HG02840 (cell line): ENCODE measurements around the gene PDCD7.
"Not testable (repeated sequence)": the region's sequence is repeated elsewhere in the genome, so short reads cannot be mapped to it uniquely, and the experiment has no call there.

Experiments
- ATAC-seq: cut with Tn5 transposase; IDR thresholded peaks from one replicate; pipeline ENCODE4 v1.9.1; 2021; ENCODE audit warnings: mild to moderate bottlenecking, moderate library complexity, moderate number of reproducible peaks; ENCODE audit not compliant: unreplicated experiment, low FRiP score

The PDCD7 gene

GRCh38 chr15:65076486-65077290 is 56.9 kb downstream of the PDCD7 start, which contains the start of gene KBTBD13:
Gene KBTBD13 (plus strand): TSS chr15:65076746. CDS start chr15:65076816, 70 bp downstream.
- ATAC-seq, result no peak

- ATAC-seq, result not testable (repeated sequence)
Observed at GRCh38 chr15:65075607-65076395, 57.8 kb downstream of the PDCD7 start.

DNA sequence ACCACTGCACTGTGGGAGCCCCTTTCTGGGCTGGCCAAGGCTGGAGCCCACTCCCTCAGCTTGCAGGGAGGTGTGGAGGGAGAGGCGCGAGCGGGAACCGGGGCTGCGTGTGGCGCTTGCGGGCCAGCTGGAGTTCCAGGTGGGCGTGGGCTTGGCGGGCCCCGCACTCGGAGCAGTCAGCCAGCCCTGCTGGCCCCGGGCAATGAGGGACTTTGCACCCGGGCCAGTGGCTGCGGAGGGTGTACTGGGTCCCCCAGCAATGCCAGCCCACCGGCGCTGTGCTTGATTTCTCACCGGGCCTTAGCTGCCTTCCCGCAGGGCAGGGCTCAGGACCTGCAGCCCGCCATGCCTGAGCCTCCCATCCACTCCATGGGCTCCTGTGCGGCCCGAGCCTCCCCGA is 58.7 kb downstream of the PDCD7 start:
- not testable (repeated sequence) for ATAC-seq

DNA sequence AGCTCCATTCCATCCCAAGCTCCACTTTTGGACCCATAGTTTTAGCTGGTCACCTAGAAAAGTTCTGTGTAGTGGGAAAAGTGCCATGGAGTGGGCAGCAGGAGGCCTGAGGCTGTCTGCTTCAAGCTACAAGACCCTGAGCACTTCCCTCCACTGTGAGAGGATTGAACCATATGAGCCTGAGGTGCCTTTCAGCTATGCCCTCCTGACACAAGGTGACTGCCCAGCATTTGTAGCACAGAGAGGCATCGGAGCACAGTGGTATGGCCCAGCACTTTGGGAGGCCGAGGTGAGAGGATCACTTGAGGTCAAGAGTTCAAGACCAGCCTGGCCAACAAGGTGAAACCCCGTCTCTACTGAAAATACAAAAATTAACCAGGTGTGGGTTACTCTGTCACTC is 61.0 kb downstream of the PDCD7 start:
- ATAC-seq, result no peak

DNA sequence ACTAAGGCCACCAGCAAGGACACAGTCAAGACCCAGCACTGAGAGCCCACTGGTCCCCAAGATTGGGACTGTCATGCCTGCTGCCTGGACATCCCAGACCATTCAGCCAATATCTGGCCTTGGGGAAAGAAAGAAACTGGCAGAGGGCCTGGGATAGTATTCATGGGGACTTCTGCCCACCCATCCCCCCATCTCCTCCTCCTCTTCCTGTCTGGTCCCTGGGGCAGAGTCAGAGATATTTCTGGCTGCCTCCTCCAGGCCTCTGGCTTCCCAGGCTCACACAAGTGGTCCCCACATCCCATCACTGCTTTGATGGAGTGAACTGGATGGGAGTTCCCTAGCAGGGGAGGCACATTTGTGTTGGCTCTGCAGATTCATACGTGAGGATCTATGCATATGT is 61.6 kb downstream of the PDCD7 start:
- no peak for ATAC-seq

DNA sequence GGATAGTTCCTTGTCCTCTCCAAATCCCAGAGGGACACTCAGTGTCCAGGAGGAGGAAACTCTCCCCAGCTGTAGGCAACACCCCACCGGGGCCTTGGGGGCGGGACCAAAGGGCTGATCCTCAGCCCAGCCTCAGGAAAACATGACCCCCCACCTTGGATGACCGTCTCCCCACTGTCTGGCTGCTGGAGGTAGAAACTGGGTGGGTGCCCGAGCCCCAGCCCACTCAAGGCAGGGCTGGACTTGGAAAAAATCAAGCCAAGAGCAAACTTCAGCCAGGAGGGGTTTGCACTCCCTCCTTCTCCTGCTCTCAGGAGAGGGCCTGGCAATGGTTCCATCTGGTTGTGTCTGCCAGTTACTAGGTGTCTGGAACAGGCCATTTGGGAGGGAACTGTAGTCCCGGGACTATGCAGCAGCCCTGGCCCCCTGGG is 62.2 kb downstream of the PDCD7 start:
- no peak for ATAC-seq

GRCh38 chr15:65069779-65070546 is 63.6 kb downstream of the PDCD7 start:
- ATAC-seq, result no peak

DNA sequence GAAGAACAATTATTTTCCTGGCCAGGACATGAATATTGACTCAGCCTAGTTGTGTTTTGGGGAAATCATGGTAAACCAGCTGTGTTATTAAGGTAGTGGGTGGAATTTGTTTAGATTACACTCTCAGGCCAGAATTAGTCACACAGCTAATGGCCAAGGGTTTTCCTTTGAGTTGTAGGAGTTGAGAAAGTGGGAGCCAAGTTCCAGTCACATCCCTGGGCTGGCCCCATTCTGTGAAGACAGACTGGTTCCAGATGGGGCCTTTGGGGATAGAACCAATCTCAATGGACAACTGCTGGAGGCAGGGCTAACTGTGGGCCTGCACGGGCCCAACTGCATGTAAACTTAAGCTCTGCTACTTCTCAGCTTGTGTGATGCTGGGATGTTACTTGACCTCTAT is 64.4 kb downstream of the PDCD7 start:
- ATAC-seq, result no peak

GRCh38 chr15:65068403-65068788 is 65.2 kb downstream of the PDCD7 start:
- ATAC-seq, result no peak

DNA sequence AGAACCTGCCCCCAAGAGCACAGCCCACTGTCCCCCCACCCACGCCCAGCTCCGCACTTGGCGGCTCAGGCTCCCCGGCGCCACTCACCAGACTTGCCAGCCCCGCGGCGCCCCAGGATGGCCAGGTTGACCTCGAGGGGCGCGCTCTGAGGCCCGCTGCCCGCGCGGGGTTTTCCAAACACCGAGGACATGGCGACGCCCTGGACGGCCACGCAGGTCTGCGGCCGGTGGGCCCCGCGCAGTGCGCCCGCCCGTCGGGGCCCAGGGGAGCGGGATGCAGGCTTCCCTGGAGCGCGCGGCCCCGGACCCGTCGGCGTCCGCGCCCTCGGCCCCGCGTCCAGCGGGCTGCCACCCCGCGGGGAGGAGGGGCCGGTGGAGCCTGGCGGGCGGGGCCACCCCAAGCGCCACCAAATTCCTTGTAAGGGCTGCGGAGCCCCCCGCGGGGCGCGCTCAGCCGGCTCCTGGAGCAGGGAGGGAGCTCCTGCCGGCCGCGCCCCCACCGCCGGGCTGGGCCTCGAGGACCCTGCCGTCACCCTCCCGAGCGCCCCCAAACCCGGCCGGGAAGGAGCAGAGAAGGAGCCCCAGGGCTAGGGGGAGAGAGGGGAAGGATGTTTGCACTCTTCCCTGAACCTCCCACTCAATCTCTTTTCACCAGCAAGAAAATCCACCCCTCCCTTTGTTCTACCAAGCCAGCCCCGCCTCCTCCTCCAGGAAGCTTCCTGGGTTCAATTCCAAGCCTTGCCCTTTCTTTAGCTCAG is 65.8 kb downstream of the PDCD7 start, which contains the start of gene RASL12:
Gene RASL12, minus strand, starts transcription at position 347 of the 758 bp plus-strand sequence. Its CDS starts 156 bp downstream, at position 191.
- ATAC-seq, result no peak
